GM23338 (cell line): ENCODE data around the gene STAMBP. TPM values are rescaled to one million over a fixed set of nuclear protein-coding genes. Genes with fewer than 3 reads are reported as not detected.

Source experiments
- ATAC-seq: fragments of 200-7000 bp; cut with Tn5 transposase; 3 replicates; pipeline ENCODE4 v1.9.1; 2020
- DNase-seq: peaks from one replicate; pipeline ENCODE4 v3.0.0-alpha.2; 2015; ENCODE audit warnings: low spot score
- H2AFZ ChIP-seq: fragments of 200-600 bp; sonication (generic); 2 replicates; pipeline ENCODE4 v1.8.0; 2016; ENCODE audit warnings: antibody characterized with exemption, mild to moderate bottlenecking, moderate library complexity
- H3F3A ChIP-seq: fragments of 200-600 bp; sonication (generic); replicated peaks from 2 replicates; pipeline ENCODE4 v1.8.0; 2017; ENCODE audit warnings: antibody characterized with exemption, mixed run types, low read depth
- H3K27ac ChIP-seq: fragments of 200-600 bp; sonication (generic); 2 replicates; pipeline ENCODE4 v1.6.1; 2016; ENCODE audit warnings: low read depth
- H3K27me3 ChIP-seq: fragments of 200-600 bp; sonication (generic); 2 replicates; pipeline ENCODE4 v1.8.0; 2016; ENCODE audit warnings: mild to moderate bottlenecking, mixed run types, moderate library complexity; ENCODE audit not compliant: insufficient read depth
- H3K36me3 ChIP-seq: fragments of 200-600 bp; sonication (generic); 2 replicates; pipeline ENCODE4 v1.8.0; 2016; ENCODE audit warnings: mild to moderate bottlenecking; ENCODE audit not compliant: insufficient read depth
- H3K4me1 ChIP-seq: fragments of 200-600 bp; sonication (generic); 2 replicates; pipeline ENCODE4 v1.8.0; 2016; ENCODE audit warnings: mild to moderate bottlenecking, moderate library complexity; ENCODE audit not compliant: insufficient read depth
- H3K4me2 ChIP-seq: fragments of 200-600 bp; sonication (generic); 2 replicates; pipeline ENCODE4 v1.7.1; 2017; ENCODE audit warnings: mixed run types
- H3K4me3 ChIP-seq: fragments of 200-600 bp; sonication (generic); 2 replicates; pipeline ENCODE4 v1.6.1; 2016; ENCODE audit warnings: mixed run types
- H3K79me2 ChIP-seq: fragments of 200-600 bp; sonication (generic); replicated peaks from 2 replicates; pipeline ENCODE4 v1.8.0; 2017; ENCODE audit warnings: mild to moderate bottlenecking; ENCODE audit not compliant: insufficient read depth
- H3K9me2 ChIP-seq: fragments of 200-600 bp; sonication (generic); 2 replicates; pipeline ENCODE4 v1.8.0; 2017; ENCODE audit not compliant: insufficient read depth
- H4K20me1 ChIP-seq: fragments of 200-600 bp; sonication (generic); replicated peaks from 2 replicates; pipeline ENCODE4 v1.8.0; 2017; ENCODE audit warnings: mild to moderate bottlenecking; ENCODE audit not compliant: insufficient read depth
- H3K27ac Mint-ChIP-seq: 2 replicates; pipeline ENCODE4 v1.8.0; 2020; ENCODE audit warnings: inconsistent platforms, mild to moderate bottlenecking, moderate library complexity, mixed read lengths
- H3K27me3 Mint-ChIP-seq: 3 replicates; pipeline ENCODE4 v1.8.0; 2022; ENCODE audit warnings: low read depth, mild to moderate bottlenecking, moderate library complexity, mixed read lengths, inconsistent platforms; ENCODE audit not compliant: insufficient read depth, poor library complexity
- H3K36me3 Mint-ChIP-seq: 3 replicates; pipeline ENCODE4 v1.8.0; 2021; ENCODE audit warnings: low read depth, mild to moderate bottlenecking, inconsistent platforms, moderate library complexity, mixed read lengths
- H3K4me1 Mint-ChIP-seq: 3 replicates; pipeline ENCODE4 v1.8.0; 2020; ENCODE audit warnings: mild to moderate bottlenecking, inconsistent platforms, mixed read lengths
- H3K4me3 Mint-ChIP-seq: 3 replicates; pipeline ENCODE4 v1.8.0; 2021; ENCODE audit warnings: moderate library complexity, mild to moderate bottlenecking, inconsistent platforms, mixed read lengths
- H3K9me3 Mint-ChIP-seq: 3 replicates; pipeline ENCODE4 v1.8.0; 2020; ENCODE audit warnings: moderate library complexity, mild to moderate bottlenecking, inconsistent platforms, mixed read lengths
- CREB1 ChIP-seq: fragments of 250-450 bp; sonication (Bioruptor Pico); IDR thresholded peaks from 2 replicates; pipeline ENCODE4 v1.5.0; 2020; ENCODE audit warnings: low read depth, mild to moderate bottlenecking, moderate library complexity
- EZH2 ChIP-seq: fragments of 200-600 bp; sonication (generic); IDR thresholded peaks from one replicate; pipeline ENCODE4 v1.8.0; 2017; ENCODE audit warnings: antibody characterized with exemption, mild to moderate bottlenecking, low read depth; ENCODE audit not compliant: unreplicated experiment
- EZH2phosphoT487 ChIP-seq: fragments of 200-600 bp; sonication (generic); IDR thresholded peaks from one replicate; pipeline ENCODE4 v1.8.1; 2018; ENCODE audit warnings: antibody characterized with exemption; ENCODE audit not compliant: unreplicated experiment
- NANOG ChIP-seq: IDR thresholded peaks from 2 replicates; pipeline ENCODE4 v1.6.1; 2016; ENCODE audit warnings: antibody characterized with exemption, borderline replicate concordance
- STAT1 ChIP-seq: IDR thresholded peaks from one replicate; pipeline ENCODE4 v1.6.1; 2016; ENCODE audit warnings: antibody characterized with exemption; ENCODE audit not compliant: unreplicated experiment
- ZNF114 ChIP-seq: fragments of 250-450 bp; sonication (Bioruptor Pico); IDR thresholded peaks from 2 replicates; pipeline ENCODE4 v1.5.0; 2020; ENCODE audit warnings: mild to moderate bottlenecking, moderate library complexity
- ZNF331 ChIP-seq: fragments of 250-450 bp; sonication (Bioruptor Pico); IDR thresholded peaks from 2 replicates; pipeline ENCODE4 v1.5.0; 2020; ENCODE audit warnings: low read depth, mild to moderate bottlenecking, moderate library complexity
- polyA plus RNA-seq: library from polyadenylated mRNA; unstranded; fragments of >200 nt; fragmentation: Nextera tagmentation; extraction: Ambion mirVana; gene quantifications from 2 replicates; pipeline ENCODE4 v1.2.1, GENCODE V29; 2016
- total RNA-seq: library from RNA; depleted of rRNA; stranded (reverse); fragments of >200 nt; shearing (Covaris generic); gene quantifications from 2 replicates; pipeline ENCODE4 v1.2.3, GENCODE V29; 2014
- TF ChIP-seq, protein P1 (sequence below), 2 experiments: fragments of 200-600 bp in 1 of 2; sonication (generic) in 1 of 2; conservative IDR thresholded peaks; 2 replicates each; pipeline versions ENCODE4 v1.5.1 to v1.6.1; 2016 to 2017; ENCODE audit warnings: antibody characterized with exemption in 2 of 2, low read depth in 2 of 2, mild to moderate bottlenecking in 2 of 2, moderate library complexity in 1 of 2
- TF ChIP-seq, protein P2 (sequence below): fragments of 250-450 bp; sonication (Bioruptor Pico); IDR thresholded peaks from 2 replicates; pipeline ENCODE4 v1.5.0; 2020; ENCODE audit warnings: mild to moderate bottlenecking, moderate library complexity
- TF ChIP-seq, protein P3 (sequence below): IDR thresholded peaks from one replicate; pipeline ENCODE4 v1.6.1; 2018; ENCODE audit warnings: antibody characterized with exemption; ENCODE audit not compliant: unreplicated experiment

Gene STAMBP
- total and polyA plus RNA-seq, 2 experiments from 2014 or later = 33.9 to 106 TPM

DNA sequence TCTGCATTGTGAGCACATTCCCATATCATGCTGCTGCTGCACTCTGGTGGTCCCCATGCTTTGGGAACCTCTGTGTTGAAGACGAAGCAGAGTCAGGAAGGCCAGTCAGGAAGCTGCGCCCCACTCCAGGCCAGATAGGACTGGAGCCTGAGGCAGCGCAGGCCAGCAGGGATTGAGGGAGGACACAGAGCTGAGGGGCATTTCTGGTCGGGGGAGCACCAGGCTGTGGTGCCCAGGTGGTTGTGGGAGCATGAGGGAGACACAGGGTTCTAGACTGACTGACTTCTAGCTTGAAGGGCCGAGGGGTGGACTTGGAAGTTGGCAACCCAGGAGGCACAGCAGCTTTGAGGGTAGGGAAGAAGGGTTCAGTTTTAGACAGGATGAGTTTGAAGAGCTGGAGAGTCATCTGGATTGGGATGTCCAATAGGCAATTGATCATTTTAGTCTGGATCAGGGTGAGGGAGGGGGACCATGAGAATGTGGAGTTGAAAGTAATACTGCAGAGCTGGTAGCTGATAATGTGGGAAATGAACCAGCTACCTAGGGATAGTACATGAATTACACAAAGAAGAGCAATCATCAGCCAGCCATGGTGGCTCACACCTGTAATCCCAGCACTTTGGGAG is 62.6 kb downstream of the STAMBP start:
- H3K4me1 Mint-ChIP-seq = peaks cover 15% of the 10 kb centered on the region
- TF ChIP-seq EZH2phosphoT487 = no peak
- TF ChIP-seq STAT1 = no peak
- no peak for TF ChIP-seq ZNF114 (CRISPR knock-in tag)
- TF ChIP-seq, protein P1, sequence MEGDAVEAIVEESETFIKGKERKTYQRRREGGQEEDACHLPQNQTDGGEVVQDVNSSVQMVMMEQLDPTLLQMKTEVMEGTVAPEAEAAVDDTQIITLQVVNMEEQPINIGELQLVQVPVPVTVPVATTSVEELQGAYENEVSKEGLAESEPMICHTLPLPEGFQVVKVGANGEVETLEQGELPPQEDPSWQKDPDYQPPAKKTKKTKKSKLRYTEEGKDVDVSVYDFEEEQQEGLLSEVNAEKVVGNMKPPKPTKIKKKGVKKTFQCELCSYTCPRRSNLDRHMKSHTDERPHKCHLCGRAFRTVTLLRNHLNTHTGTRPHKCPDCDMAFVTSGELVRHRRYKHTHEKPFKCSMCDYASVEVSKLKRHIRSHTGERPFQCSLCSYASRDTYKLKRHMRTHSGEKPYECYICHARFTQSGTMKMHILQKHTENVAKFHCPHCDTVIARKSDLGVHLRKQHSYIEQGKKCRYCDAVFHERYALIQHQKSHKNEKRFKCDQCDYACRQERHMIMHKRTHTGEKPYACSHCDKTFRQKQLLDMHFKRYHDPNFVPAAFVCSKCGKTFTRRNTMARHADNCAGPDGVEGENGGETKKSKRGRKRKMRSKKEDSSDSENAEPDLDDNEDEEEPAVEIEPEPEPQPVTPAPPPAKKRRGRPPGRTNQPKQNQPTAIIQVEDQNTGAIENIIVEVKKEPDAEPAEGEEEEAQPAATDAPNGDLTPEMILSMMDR (conservative IDR thresholded peaks at IDR 0.05; ENCODE audit: low read depth in 2 of 2) = no peak
- TF ChIP-seq EZH2 = no peak
- TF ChIP-seq, protein P2, sequence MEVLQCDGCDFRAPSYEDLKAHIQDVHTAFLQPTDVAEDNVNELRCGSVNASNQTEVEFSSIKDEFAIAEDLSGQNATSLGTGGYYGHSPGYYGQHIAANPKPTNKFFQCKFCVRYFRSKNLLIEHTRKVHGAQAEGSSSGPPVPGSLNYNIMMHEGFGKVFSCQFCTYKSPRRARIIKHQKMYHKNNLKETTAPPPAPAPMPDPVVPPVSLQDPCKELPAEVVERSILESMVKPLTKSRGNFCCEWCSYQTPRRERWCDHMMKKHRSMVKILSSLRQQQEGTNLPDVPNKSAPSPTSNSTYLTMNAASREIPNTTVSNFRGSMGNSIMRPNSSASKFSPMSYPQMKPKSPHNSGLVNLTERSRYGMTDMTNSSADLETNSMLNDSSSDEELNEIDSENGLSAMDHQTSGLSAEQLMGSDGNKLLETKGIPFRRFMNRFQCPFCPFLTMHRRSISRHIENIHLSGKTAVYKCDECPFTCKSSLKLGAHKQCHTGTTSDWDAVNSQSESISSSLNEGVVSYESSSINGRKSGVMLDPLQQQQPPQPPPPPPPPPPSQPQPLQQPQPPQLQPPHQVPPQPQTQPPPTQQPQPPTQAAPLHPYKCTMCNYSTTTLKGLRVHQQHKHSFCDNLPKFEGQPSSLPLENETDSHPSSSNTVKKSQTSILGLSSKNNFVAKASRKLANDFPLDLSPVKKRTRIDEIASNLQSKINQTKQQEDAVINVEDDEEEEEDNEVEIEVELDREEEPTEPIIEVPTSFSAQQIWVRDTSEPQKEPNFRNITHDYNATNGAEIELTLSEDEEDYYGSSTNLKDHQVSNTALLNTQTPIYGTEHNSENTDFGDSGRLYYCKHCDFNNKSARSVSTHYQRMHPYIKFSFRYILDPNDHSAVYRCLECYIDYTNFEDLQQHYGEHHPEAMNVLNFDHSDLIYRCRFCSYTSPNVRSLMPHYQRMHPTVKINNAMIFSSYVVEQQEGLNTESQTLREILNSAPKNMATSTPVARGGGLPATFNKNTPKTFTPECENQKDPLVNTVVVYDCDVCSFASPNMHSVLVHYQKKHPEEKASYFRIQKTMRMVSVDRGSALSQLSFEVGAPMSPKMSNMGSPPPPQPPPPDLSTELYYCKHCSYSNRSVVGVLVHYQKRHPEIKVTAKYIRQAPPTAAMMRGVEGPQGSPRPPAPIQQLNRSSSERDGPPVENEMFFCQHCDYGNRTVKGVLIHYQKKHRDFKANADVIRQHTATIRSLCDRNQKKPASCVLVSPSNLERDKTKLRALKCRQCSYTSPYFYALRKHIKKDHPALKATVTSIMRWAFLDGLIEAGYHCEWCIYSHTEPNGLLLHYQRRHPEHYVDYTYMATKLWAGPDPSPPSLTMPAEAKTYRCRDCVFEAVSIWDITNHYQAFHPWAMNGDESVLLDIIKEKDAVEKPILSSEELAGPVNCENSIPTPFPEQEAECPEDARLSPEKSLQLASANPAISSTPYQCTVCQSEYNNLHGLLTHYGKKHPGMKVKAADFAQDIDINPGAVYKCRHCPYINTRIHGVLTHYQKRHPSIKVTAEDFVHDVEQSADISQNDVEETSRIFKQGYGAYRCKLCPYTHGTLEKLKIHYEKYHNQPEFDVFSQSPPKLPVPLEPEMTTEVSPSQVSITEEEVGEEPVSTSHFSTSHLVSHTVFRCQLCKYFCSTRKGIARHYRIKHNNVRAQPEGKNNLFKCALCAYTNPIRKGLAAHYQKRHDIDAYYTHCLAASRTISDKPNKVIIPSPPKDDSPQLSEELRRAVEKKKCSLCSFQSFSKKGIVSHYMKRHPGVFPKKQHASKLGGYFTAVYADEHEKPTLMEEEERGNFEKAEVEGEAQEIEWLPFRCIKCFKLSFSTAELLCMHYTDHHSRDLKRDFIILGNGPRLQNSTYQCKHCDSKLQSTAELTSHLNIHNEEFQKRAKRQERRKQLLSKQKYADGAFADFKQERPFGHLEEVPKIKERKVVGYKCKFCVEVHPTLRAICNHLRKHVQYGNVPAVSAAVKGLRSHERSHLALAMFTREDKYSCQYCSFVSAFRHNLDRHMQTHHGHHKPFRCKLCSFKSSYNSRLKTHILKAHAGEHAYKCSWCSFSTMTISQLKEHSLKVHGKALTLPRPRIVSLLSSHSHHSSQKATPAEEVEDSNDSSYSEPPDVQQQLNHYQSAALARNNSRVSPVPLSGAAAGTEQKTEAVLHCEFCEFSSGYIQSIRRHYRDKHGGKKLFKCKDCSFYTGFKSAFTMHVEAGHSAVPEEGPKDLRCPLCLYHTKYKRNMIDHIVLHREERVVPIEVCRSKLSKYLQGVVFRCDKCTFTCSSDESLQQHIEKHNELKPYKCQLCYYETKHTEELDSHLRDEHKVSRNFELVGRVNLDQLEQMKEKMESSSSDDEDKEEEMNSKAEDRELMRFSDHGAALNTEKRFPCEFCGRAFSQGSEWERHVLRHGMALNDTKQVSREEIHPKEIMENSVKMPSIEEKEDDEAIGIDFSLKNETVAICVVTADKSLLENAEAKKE (CRISPR knock-in tag) = no peak
- no peak for TF ChIP-seq CREB1 (CRISPR knock-in tag)
- TF ChIP-seq NANOG = no peak
- no peak for TF ChIP-seq ZNF331 (CRISPR knock-in tag)
- TF ChIP-seq, protein P3, sequence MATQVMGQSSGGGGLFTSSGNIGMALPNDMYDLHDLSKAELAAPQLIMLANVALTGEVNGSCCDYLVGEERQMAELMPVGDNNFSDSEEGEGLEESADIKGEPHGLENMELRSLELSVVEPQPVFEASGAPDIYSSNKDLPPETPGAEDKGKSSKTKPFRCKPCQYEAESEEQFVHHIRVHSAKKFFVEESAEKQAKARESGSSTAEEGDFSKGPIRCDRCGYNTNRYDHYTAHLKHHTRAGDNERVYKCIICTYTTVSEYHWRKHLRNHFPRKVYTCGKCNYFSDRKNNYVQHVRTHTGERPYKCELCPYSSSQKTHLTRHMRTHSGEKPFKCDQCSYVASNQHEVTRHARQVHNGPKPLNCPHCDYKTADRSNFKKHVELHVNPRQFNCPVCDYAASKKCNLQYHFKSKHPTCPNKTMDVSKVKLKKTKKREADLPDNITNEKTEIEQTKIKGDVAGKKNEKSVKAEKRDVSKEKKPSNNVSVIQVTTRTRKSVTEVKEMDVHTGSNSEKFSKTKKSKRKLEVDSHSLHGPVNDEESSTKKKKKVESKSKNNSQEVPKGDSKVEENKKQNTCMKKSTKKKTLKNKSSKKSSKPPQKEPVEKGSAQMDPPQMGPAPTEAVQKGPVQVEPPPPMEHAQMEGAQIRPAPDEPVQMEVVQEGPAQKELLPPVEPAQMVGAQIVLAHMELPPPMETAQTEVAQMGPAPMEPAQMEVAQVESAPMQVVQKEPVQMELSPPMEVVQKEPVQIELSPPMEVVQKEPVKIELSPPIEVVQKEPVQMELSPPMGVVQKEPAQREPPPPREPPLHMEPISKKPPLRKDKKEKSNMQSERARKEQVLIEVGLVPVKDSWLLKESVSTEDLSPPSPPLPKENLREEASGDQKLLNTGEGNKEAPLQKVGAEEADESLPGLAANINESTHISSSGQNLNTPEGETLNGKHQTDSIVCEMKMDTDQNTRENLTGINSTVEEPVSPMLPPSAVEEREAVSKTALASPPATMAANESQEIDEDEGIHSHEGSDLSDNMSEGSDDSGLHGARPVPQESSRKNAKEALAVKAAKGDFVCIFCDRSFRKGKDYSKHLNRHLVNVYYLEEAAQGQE = no peak
- no peaks in the 10 kb centered on the region for H3K36me3 Mint-ChIP-seq
- Histone ChIP-seq H3K27ac (no peak overlapping the region), H3K9me2 (no peaks in the 10 kb centered on the region; the same call in 1 of the 2 replicates), H3K36me3 (no peaks in the 10 kb centered on the region), H3K4me2 (no peak overlapping the region), H3K27me3 (no peaks in the 10 kb centered on the region), H3K4me3 (no peak overlapping the region), H2AFZ (no peak overlapping the region), H3K4me1 (no peaks in the 10 kb centered on the region), H3F3A (no peaks in the 10 kb centered on the region), H4K20me1 (no peaks in the 10 kb centered on the region), H3K79me2 (no peaks in the 10 kb centered on the region)
- no peak overlapping the region for H3K4me3 Mint-ChIP-seq
- ATAC-seq (no peak), DNase-seq (no peak)
- H3K27ac Mint-ChIP-seq = no peak overlapping the region
- peaks cover 7% of the 10 kb centered on the region for H3K27me3 Mint-ChIP-seq
- H3K9me3 Mint-ChIP-seq = no peaks in the 10 kb centered on the region
